GM21737 (cell line): ENCODE results near the gene HAVCR1.
"Not testable (repeated sequence)": the region's sequence is repeated elsewhere in the genome, so short reads cannot be mapped to it uniquely, and the experiment has no call there.

ENCODE experiments used
- ATAC-seq: cut with Tn5 transposase; IDR thresholded peaks from one replicate; pipeline ENCODE4 v1.9.1; 2021; ENCODE audit warnings: mild to moderate bottlenecking, moderate library complexity; ENCODE audit not compliant: unreplicated experiment

Gene HAVCR1

GRCh38 chr5:157014143-157014542 lies 44.8 kb downstream of the HAVCR1 start:
- not testable (repeated sequence) for ATAC-seq

- ATAC-seq = no peak
These were observed 52.7 kb downstream of the HAVCR1 start for GRCh38 chr5:157006262-157006661.

- no peak for ATAC-seq
These were observed 53.9 kb downstream of the HAVCR1 start for GRCh38 chr5:157004893-157005551.

GRCh38 chr5:156991714-156992113 lies 67.2 kb downstream of the HAVCR1 start:
- no peak for ATAC-seq

GRCh38 chr5:156984064-156984463 lies 74.9 kb downstream of the HAVCR1 start:
- no peak for ATAC-seq

- ATAC-seq = no peak
These were observed 77.4 kb downstream of the HAVCR1 start for GRCh38 chr5:156981481-156981880.
